ENCODE results near the gene ACP6. TPM values are rescaled to one million over a fixed set of nuclear protein-coding genes. Genes with fewer than 3 reads are reported as not detected.
"Not testable (repeated sequence)": the region's sequence is repeated elsewhere in the genome, so short reads cannot be mapped to it uniquely, and the experiment has no call there.

Gene ACP6
- total RNA-seq, 1 experiment from 2014 or later: 2.9 TPM

DNA sequence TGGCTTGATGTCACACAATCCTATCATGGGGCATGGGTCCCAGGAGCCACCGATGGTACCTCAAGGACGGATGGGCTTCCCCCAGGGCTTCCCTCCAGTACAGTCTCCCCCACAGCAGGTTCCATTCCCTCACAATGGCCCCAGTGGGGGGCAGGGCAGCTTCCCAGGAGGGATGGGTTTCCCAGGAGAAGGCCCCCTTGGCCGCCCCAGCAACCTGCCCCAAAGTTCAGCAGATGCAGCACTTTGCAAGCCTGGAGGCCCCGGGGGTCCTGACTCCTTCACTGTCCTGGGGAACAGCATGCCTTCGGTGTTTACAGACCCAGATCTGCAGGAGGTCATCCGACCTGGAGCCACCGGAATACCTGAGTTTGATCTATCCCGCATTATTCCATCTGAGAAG is 46.3 kb downstream of the ACP6 start:
- no peak for DNase-seq (ENCODE audit: low read depth in 1 of 2, low spot score in 2 of 2)
- no peaks in the 10 kb centered on the region for H3K9me3 ChIP-seq (replicated peaks)
- H3K4me1 ChIP-seq (replicated peaks): no peaks in the 10 kb centered on the region
- H3K4me3 ChIP-seq: no peak overlapping the region
- no peak overlapping the region for H3K27ac ChIP-seq
- no peaks in the 10 kb centered on the region for H3K27me3 ChIP-seq (replicated peaks)
- H3K36me3 ChIP-seq: peaks cover 24% of the 10 kb centered on the region

DNA sequence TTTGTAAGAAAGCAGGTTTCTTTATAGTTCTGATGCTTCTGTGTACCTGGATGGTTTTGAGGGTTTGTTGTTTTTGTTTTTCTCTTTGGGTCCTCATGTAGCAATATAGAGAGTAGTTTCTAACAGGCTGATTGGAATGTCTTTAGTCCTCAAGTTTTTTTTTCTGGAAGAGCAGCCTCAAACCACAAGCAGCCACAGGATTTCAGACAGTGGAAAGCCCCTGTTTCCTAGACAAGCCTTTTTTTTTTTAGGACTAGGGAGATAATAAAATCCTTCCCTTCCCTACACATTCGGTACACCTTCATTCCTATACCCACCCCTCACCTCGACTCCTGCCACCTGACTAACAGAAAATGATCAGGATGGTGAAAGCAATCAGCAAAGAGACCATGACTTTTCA is 47.6 kb downstream of the ACP6 start:
- peaks cover 36% of the 10 kb centered on the region for H3K36me3 ChIP-seq
- no peak overlapping the region for H3K4me3 ChIP-seq
- DNase-seq (ENCODE audit: low read depth in 1 of 2, low spot score in 2 of 2): no peak
- no peaks in the 10 kb centered on the region for H3K4me1 ChIP-seq (replicated peaks)
- H3K27me3 ChIP-seq (replicated peaks): no peaks in the 10 kb centered on the region
- H3K27ac ChIP-seq: no peak overlapping the region
- H3K9me3 ChIP-seq (replicated peaks): no peaks in the 10 kb centered on the region

GRCh38 chr1:147620543-147620942 is 49.8 kb downstream of the ACP6 start:
- peaks cover 42% of the 10 kb centered on the region for H3K36me3 ChIP-seq
- DNase-seq (ENCODE audit: low read depth in 1 of 2, low spot score in 2 of 2): no peak

DNA sequence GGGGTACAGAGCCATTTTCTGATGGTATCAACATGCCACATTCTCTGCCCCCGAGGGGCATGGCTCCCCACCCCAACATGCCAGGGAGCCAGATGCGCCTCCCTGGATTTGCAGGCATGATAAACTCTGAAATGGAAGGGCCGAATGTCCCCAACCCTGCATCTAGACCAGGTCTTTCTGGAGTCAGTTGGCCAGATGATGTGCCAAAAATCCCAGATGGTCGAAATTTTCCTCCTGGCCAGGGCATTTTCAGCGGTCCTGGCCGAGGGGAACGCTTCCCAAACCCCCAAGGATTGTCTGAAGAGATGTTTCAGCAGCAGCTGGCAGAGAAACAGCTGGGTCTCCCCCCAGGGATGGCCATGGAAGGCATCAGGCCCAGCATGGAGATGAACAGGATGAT is 50.6 kb downstream of the ACP6 start:
- DNase-seq (ENCODE audit: low read depth in 1 of 2, low spot score in 2 of 2): no peak
- no peak overlapping the region for H3K4me3 ChIP-seq
- H3K27ac ChIP-seq: no peak overlapping the region
- no peaks in the 10 kb centered on the region for H3K27me3 ChIP-seq (replicated peaks)
- no peaks in the 10 kb centered on the region for H3K9me3 ChIP-seq (replicated peaks)
- no peaks in the 10 kb centered on the region for H3K4me1 ChIP-seq (replicated peaks)
- peaks cover 48% of the 10 kb centered on the region for H3K36me3 ChIP-seq

More at GRCh38 chr1:147620543-147620942, 49.8 kb downstream of the ACP6 start:
- no peak overlapping the region for H3K27ac ChIP-seq
- no peaks in the 10 kb centered on the region for H3K9me3 ChIP-seq (replicated peaks)
- H3K4me1 ChIP-seq (replicated peaks): no peaks in the 10 kb centered on the region
- no peak overlapping the region for H3K4me3 ChIP-seq
- no peaks in the 10 kb centered on the region for H3K27me3 ChIP-seq (replicated peaks)

- no peak overlapping the region for H3K4me3 ChIP-seq
- H3K27me3 ChIP-seq (replicated peaks): no peaks in the 10 kb centered on the region
- no peaks in the 10 kb centered on the region for H3K4me1 ChIP-seq (replicated peaks)
- peaks cover 49% of the 10 kb centered on the region for H3K36me3 ChIP-seq
- H3K9me3 ChIP-seq (replicated peaks): no peaks in the 10 kb centered on the region
- H3K27ac ChIP-seq: no peak overlapping the region
- DNase-seq (ENCODE audit: low read depth in 1 of 2, low spot score in 2 of 2): no peak
Measured at GRCh38 chr1:147618771-147619170, 51.6 kb downstream of the ACP6 start.

DNA sequence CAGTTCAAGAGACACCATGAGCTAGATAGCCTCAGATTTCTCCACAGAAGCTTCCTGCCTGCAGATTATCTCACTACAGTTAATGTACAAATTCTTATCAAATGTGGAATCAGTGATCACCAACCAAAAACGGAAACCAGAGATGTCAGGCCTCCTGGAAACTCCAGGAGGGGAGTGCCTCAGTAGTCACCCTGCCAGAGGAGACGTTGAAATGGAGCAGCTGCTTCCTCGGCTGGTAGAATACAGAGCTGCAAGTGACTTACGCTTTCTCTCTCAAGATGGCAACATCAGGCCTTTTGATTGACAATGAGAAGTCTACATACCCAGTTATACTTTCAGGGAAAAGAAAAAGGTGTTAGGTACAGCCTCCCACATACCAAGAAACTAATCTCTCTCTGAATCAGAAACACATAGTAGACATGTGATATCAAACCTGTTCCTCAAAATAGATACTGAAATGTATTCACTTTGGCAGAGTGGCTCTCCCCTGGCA is 52.2 kb downstream of the ACP6 start:
- H3K9me3 ChIP-seq (replicated peaks): no peaks in the 10 kb centered on the region
- H3K4me3 ChIP-seq: no peak overlapping the region
- no peak overlapping the region for H3K27ac ChIP-seq
- no peak for DNase-seq (ENCODE audit: low read depth in 1 of 2, low spot score in 2 of 2)
- H3K27me3 ChIP-seq (replicated peaks): no peaks in the 10 kb centered on the region
- peaks cover 49% of the 10 kb centered on the region for H3K36me3 ChIP-seq
- no peaks in the 10 kb centered on the region for H3K4me1 ChIP-seq (replicated peaks)

DNA sequence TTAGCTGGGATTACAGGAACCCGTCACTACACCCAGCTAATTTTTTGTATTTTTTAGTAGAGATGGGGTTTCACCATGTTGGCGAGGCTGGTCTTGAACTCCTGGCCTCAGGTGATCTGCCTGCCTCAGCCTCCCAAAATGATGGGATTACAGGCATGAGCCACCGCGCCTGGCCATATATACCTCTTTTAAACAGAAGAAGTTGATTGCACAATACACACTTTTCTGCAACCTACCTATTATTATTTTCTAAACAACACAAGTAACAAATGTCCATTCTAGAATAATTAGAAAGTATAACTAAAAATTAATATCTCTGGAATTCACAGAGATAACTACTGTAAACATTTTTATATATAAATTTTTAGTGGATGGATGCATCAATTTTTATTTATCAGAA is 55.4 kb downstream of the ACP6 start:
- not testable (repeated sequence) for H3K27ac ChIP-seq; H3K9me3 ChIP-seq (replicated peaks); DNase-seq (ENCODE audit: low read depth in 1 of 2, low spot score in 2 of 2); H3K27me3 ChIP-seq (replicated peaks); H3K4me1 ChIP-seq (replicated peaks); H3K4me3 ChIP-seq
- peaks cover 45% of the 10 kb centered on the region for H3K36me3 ChIP-seq

GRCh38 chr1:147613506-147613905 is 56.8 kb downstream of the ACP6 start:
- H3K27ac ChIP-seq: no peak overlapping the region
- DNase-seq (ENCODE audit: low read depth in 1 of 2, low spot score in 2 of 2): no peak
- H3K4me1 ChIP-seq (replicated peaks): no peaks in the 10 kb centered on the region
- H3K36me3 ChIP-seq: peaks cover 32% of the 10 kb centered on the region
- no peaks in the 10 kb centered on the region for H3K27me3 ChIP-seq (replicated peaks)
- no peak overlapping the region for H3K4me3 ChIP-seq
- H3K9me3 ChIP-seq (replicated peaks): no peaks in the 10 kb centered on the region

GRCh38 chr1:147612366-147612765 is 58.0 kb downstream of the ACP6 start:
- DNase-seq (ENCODE audit: low read depth in 1 of 2, low spot score in 2 of 2): no peak
- H3K27ac ChIP-seq: no peak overlapping the region

GRCh38 chr1:147611586-147611985 is 58.7 kb downstream of the ACP6 start:
- peaks cover 21% of the 10 kb centered on the region for H3K36me3 ChIP-seq
- no peaks in the 10 kb centered on the region for H3K27me3 ChIP-seq (replicated peaks)
- DNase-seq (ENCODE audit: low read depth in 1 of 2, low spot score in 2 of 2): no peak
- no peaks in the 10 kb centered on the region for H3K9me3 ChIP-seq (replicated peaks)
- H3K4me1 ChIP-seq (replicated peaks): no peaks in the 10 kb centered on the region
- no peak overlapping the region for H3K4me3 ChIP-seq
- no peak overlapping the region for H3K27ac ChIP-seq

More at GRCh38 chr1:147612366-147612765, 58.0 kb downstream of the ACP6 start:
- peaks cover 21% of the 10 kb centered on the region for H3K36me3 ChIP-seq
- H3K9me3 ChIP-seq (replicated peaks): no peaks in the 10 kb centered on the region
- no peaks in the 10 kb centered on the region for H3K4me1 ChIP-seq (replicated peaks)
- H3K4me3 ChIP-seq: no peak overlapping the region
- H3K27me3 ChIP-seq (replicated peaks): no peaks in the 10 kb centered on the region

- H3K36me3 ChIP-seq: peaks cover 21% of the 10 kb centered on the region
- H3K4me1 ChIP-seq (replicated peaks): no peaks in the 10 kb centered on the region
- no peak overlapping the region for H3K27ac ChIP-seq
- no peaks in the 10 kb centered on the region for H3K9me3 ChIP-seq (replicated peaks)
- no peaks in the 10 kb centered on the region for H3K27me3 ChIP-seq (replicated peaks)
- no peak for DNase-seq (ENCODE audit: low read depth in 1 of 2, low spot score in 2 of 2)
- H3K4me3 ChIP-seq: no peak overlapping the region
Measured at GRCh38 chr1:147611021-147611426, 59.3 kb downstream of the ACP6 start.

- H3K9me3 ChIP-seq (replicated peaks): no peaks in the 10 kb centered on the region
- H3K36me3 ChIP-seq: peaks cover 11% of the 10 kb centered on the region
- H3K27me3 ChIP-seq (replicated peaks): no peaks in the 10 kb centered on the region
- DNase-seq (ENCODE audit: low read depth in 1 of 2, low spot score in 2 of 2): no peak
- H3K4me1 ChIP-seq (replicated peaks): no peaks in the 10 kb centered on the region
- H3K4me3 ChIP-seq: no peak overlapping the region
- H3K27ac ChIP-seq: no peak overlapping the region
Measured at GRCh38 chr1:147609358-147609757, 61.0 kb downstream of the ACP6 start.

GRCh38 chr1:147608596-147608995 is 61.7 kb downstream of the ACP6 start:
- DNase-seq (ENCODE audit: low read depth in 1 of 2, low spot score in 2 of 2): no peak
- no peaks in the 10 kb centered on the region for H3K9me3 ChIP-seq (replicated peaks)
- H3K27me3 ChIP-seq (replicated peaks): no peaks in the 10 kb centered on the region
- peaks cover 7% of the 10 kb centered on the region; the same call in 1 of the 2 replicates for H3K36me3 ChIP-seq
- H3K4me3 ChIP-seq: no peak overlapping the region
- no peaks in the 10 kb centered on the region for H3K4me1 ChIP-seq (replicated peaks)
- no peak overlapping the region for H3K27ac ChIP-seq

- Histone ChIP-seq H3K4me3 (no peak overlapping the region), H3K27ac (no peak overlapping the region), H3K27me3 (replicated peaks) (no peaks in the 10 kb centered on the region), H3K36me3 (no peaks in the 10 kb centered on the region; the same call in 1 of the 2 replicates), H3K4me1 (replicated peaks) (peaks cover 4% of the 10 kb centered on the region; the same call in 1 of the 2 replicates), H3K9me3 (replicated peaks) (no peaks in the 10 kb centered on the region)
- no peak for DNase-seq (ENCODE audit: low read depth in 1 of 2, low spot score in 2 of 2)
Measured at GRCh38 chr1:147605591-147605990, 64.7 kb downstream of the ACP6 start.

GRCh38 chr1:147603986-147604385 is 66.3 kb downstream of the ACP6 start:
- Histone ChIP-seq H3K9me3 (replicated peaks) (no peaks in the 10 kb centered on the region), H3K4me3 (no peak overlapping the region), H3K36me3 (no peaks in the 10 kb centered on the region; the same call in 1 of the 2 replicates), H3K27me3 (replicated peaks) (no peaks in the 10 kb centered on the region), H3K27ac (no peak overlapping the region), H3K4me1 (replicated peaks) (peaks cover 7% of the 10 kb centered on the region)
- no peak for DNase-seq (ENCODE audit: low read depth in 1 of 2, low spot score in 2 of 2)
